ENCODE measurements around the gene ABHD13. TPM values are rescaled to one million over a fixed set of nuclear protein-coding genes. Genes with fewer than 3 reads are reported as not detected.

Gene ABHD13
- 2.7 and 5.6 TPM in 2 replicates for polyA plus RNA-seq (2011; rRNA removed)
- polyA minus RNA-seq (2011; rRNA and poly(A)+ RNA removed), result 1.5 and 2.3 TPM in 2 replicates

- DNase-seq (ENCODE audit: low read depth), result peak; percentile 41
- CTCF ChIA-PET, result interaction anchor here (0.9 to 1.2 kb wide), 3 partner anchors 8 to 13 kb away, joined by 3 to 4 read pairs (median 3); no protein-coding TSS in a partner anchor
- H3K36me3 ChIP-seq (ENCODE audit: control insufficient read depth, insufficient read depth, low read length), result no peaks in the 10 kb centered on the region
- POLR2A ChIA-PET, result no interaction called here
- TF ChIP-seq CTCF (IDR thresholded peaks at IDR 0.05; ENCODE audit: insufficient read depth, low read depth, low read length), result no peak
- peak within 1 kb of the TSS; percentile 85 for H3K4me3 ChIP-seq (ENCODE audit: low read depth, low read length)
- H3K27me3 ChIP-seq (ENCODE audit: control insufficient read depth, insufficient read depth, low read length), result no peaks in the 10 kb centered on the region
These were observed at the start of gene ABHD13 for GRCh38 chr13:108218044-108218974. TSS of gene ABHD13 (plus strand) at chr13:108218392. CDS start at chr13:108229219, 10,827 bp downstream.

DNA sequence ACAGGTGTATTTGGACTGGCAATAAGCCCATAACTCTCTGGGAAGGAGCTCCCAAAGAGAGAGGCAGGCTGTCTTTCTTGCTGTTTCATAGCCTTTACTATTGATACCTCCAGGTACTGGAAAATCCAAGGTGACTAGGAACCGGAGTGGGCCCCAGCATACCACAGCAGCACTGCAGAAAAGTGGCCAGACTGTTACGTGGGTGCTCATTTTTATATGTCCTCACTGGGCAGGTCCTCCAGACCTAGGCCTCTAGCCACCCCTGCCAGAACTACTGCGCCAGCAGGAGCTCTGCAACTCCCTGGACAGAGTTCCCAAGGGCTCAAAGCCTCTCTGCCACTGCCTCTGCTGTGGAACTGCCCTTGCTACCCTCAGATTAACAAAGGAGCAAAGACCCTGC lies 49.3 kb upstream of the ABHD13 start:
- POLR2A ChIA-PET, result no interaction called here
- H3K36me3 ChIP-seq (ENCODE audit: control insufficient read depth, insufficient read depth, low read length), result no peaks in the 10 kb centered on the region
- CTCF ChIA-PET, result no interaction called here
- no peak for DNase-seq (ENCODE audit: low read depth)
- no peak for TF ChIP-seq CTCF (IDR thresholded peaks at IDR 0.05; ENCODE audit: insufficient read depth, low read depth, low read length)
- H3K27me3 ChIP-seq (ENCODE audit: control insufficient read depth, insufficient read depth, low read length), result no peaks in the 10 kb centered on the region
- H3K4me3 ChIP-seq (ENCODE audit: low read depth, low read length), result no peak overlapping the region

- Histone ChIP-seq H3K4me3 (ENCODE audit: low read depth, low read length) (no peak overlapping the region), H3K36me3 (ENCODE audit: control insufficient read depth, insufficient read depth, low read length) (no peaks in the 10 kb centered on the region), H3K27me3 (ENCODE audit: control insufficient read depth, insufficient read depth, low read length) (no peaks in the 10 kb centered on the region)
- TF ChIP-seq CTCF (IDR thresholded peaks at IDR 0.05; ENCODE audit: insufficient read depth, low read depth, low read length), result peak; percentile 33
- POLR2A ChIA-PET, result no interaction called here
- no peak for DNase-seq (ENCODE audit: low read depth)
- CTCF ChIA-PET, result no interaction called here
These were observed 41.4 kb upstream of the ABHD13 start for GRCh38 chr13:108176685-108177274.

DNA sequence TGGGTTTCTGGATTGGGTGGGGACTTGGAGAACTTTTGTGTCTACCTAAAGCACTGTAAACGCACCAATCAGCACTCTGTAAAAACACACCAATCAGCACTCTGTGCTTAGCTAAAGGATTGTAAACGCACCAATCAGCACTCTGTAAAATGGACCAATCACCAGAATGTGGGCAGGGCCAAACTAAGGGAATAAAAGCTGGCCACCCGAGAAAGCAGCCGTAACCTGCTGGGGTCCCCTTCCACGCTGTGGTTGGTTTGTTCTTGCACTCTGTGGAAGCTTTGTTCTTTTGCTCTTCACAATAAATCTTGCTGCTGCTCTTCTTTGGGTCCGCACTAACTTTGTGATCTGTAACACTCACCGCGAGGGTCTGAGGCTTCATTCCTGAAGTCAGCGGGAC lies 40.1 kb upstream of the ABHD13 start:
- POLR2A ChIA-PET, result no interaction called here
- CTCF ChIA-PET, result no interaction called here
- Histone ChIP-seq H3K27me3 (ENCODE audit: control insufficient read depth, insufficient read depth, low read length) (no peaks in the 10 kb centered on the region), H3K4me3 (ENCODE audit: low read depth, low read length) (no peak overlapping the region), H3K36me3 (ENCODE audit: control insufficient read depth, insufficient read depth, low read length) (no peaks in the 10 kb centered on the region)
- no peak for TF ChIP-seq CTCF (IDR thresholded peaks at IDR 0.05; ENCODE audit: insufficient read depth, low read depth, low read length)
- no peak for DNase-seq (ENCODE audit: low read depth)

GRCh38 chr13:108182652-108183051 lies 35.5 kb upstream of the ABHD13 start:
- Histone ChIP-seq H3K27me3 (ENCODE audit: control insufficient read depth, insufficient read depth, low read length) (no peaks in the 10 kb centered on the region), H3K4me3 (ENCODE audit: low read depth, low read length) (no peak overlapping the region), H3K36me3 (ENCODE audit: control insufficient read depth, insufficient read depth, low read length) (no peaks in the 10 kb centered on the region)
- no peak for DNase-seq (ENCODE audit: low read depth)
- no peak for TF ChIP-seq CTCF (IDR thresholded peaks at IDR 0.05; ENCODE audit: insufficient read depth, low read depth, low read length)
- POLR2A ChIA-PET, result no interaction called here
- CTCF ChIA-PET, result no interaction called here
